Neural progenitor cell (in vitro differentiated cells): ENCODE data around the gene PAX7. TPM values are rescaled to one million over a fixed set of nuclear protein-coding genes. Genes with fewer than 3 reads are reported as not detected.
A peak's percentile ranks its signal among the peaks of the same experiment; 100 is the strongest.

Experiments
- DNase-seq: peaks from one replicate; pipeline ENCODE4 v3.0.0-alpha.2; 2016; ENCODE audit warnings: low spot score
- H2AFZ ChIP-seq: fragments of 200-600 bp; sonication (generic); replicated peaks from 2 replicates; pipeline ENCODE4 v1.6.1; 2016; ENCODE audit warnings: antibody characterized with exemption
- H3F3A ChIP-seq: fragments of 200-600 bp; sonication (generic); 2 replicates; pipeline ENCODE4 v1.6.1; 2016; ENCODE audit warnings: antibody characterized with exemption, low read depth
- H3K27ac ChIP-seq: fragments of 200-600 bp; sonication (generic); 2 replicates; pipeline ENCODE4 v1.5.1; 2016; ENCODE audit warnings: mild to moderate bottlenecking
- H3K27me3 ChIP-seq: fragments of 200-600 bp; sonication (generic); 2 replicates; pipeline ENCODE4 v1.6.1; 2016; ENCODE audit warnings: mild to moderate bottlenecking, moderate library complexity
- H3K36me3 ChIP-seq: fragments of 200-600 bp; sonication (generic); 2 replicates; pipeline ENCODE4 v1.5.1; 2016
- H3K4me1 ChIP-seq: fragments of 200-600 bp; sonication (generic); 2 replicates; pipeline ENCODE4 v1.6.1; 2016; ENCODE audit warnings: mixed run types
- H3K4me2 ChIP-seq: fragments of 200-600 bp; sonication (generic); 2 replicates; pipeline ENCODE4 v1.6.1; 2016
- H3K4me3 ChIP-seq: fragments of 200-600 bp; sonication (generic); 2 replicates; pipeline ENCODE4 v1.5.1; 2016
- H3K79me2 ChIP-seq: fragments of 200-600 bp; sonication (generic); 2 replicates; pipeline ENCODE4 v1.6.1; 2016; ENCODE audit warnings: low read depth
- H3K9ac ChIP-seq: fragments of 200-600 bp; sonication (generic); 2 replicates; pipeline ENCODE4 v1.6.1; 2016
- H3K9me3 ChIP-seq: fragments of 200-600 bp; sonication (generic); 2 replicates; pipeline ENCODE4 v1.5.1; 2016; ENCODE audit warnings: low read depth
- H4K20me1 ChIP-seq: fragments of 200-600 bp; sonication (generic); 2 replicates; pipeline ENCODE4 v1.6.1; 2016; ENCODE audit warnings: low read depth
- H3K27ac Mint-ChIP-seq: 3 replicates; pipeline ENCODE4 v1.8.0; 2021; ENCODE audit warnings: mixed read lengths
- H3K27me3 Mint-ChIP-seq: 2 replicates; pipeline ENCODE4 v1.8.0; 2022; ENCODE audit warnings: low read depth, mild to moderate bottlenecking, inconsistent platforms, moderate library complexity, mixed read lengths; ENCODE audit not compliant: insufficient read depth
- H3K36me3 Mint-ChIP-seq: 3 replicates; pipeline ENCODE4 v1.8.0; 2021; ENCODE audit warnings: mixed read lengths
- H3K4me1 Mint-ChIP-seq: 3 replicates; pipeline ENCODE4 v1.8.0; 2021; ENCODE audit warnings: mixed read lengths
- H3K4me3 Mint-ChIP-seq: 3 replicates; pipeline ENCODE4 v1.8.0; 2021; ENCODE audit warnings: mild to moderate bottlenecking, moderate library complexity, mixed read lengths
- H3K9me3 Mint-ChIP-seq: 3 replicates; pipeline ENCODE4 v1.8.0; 2020; ENCODE audit warnings: mixed read lengths
- EZH2 ChIP-seq: fragments of 200-600 bp; sonication (generic); IDR thresholded peaks from 2 replicates; pipeline ENCODE4 v1.6.1; 2017; ENCODE audit warnings: antibody characterized with exemption, mild to moderate bottlenecking, moderate library complexity
- EZH2phosphoT487 ChIP-seq: fragments of 200-600 bp; sonication (generic); IDR thresholded peaks from 2 replicates; pipeline ENCODE4 v1.6.1; 2017; ENCODE audit warnings: antibody characterized with exemption
- total RNA-seq: library from RNA; depleted of rRNA; stranded (reverse); fragments of >200 nt; gene quantifications from 2 replicates; pipeline ENCODE4 v1.2.3, GENCODE V29; 2015; ENCODE audit warnings: low replicate concordance
- TF ChIP-seq, protein P1 (sequence below): fragments of 200-600 bp; sonication (generic); IDR thresholded peaks from 2 replicates; pipeline ENCODE4 v1.5.1; 2017; ENCODE audit warnings: antibody characterized with exemption, mild to moderate bottlenecking

PAX7 gene
- total RNA-seq, 1 donor from 2014 or later: 0.06 TPM

- H3K4me3 Mint-ChIP-seq: no peak overlapping the region
- Histone ChIP-seq H3K9ac (no peak overlapping the region), H3K27me3 (peaks cover 100% of the 10 kb centered on the region), H3K4me1 (peaks cover 37% of the 10 kb centered on the region), H2AFZ (no peak overlapping the region), H3K36me3 (no peaks in the 10 kb centered on the region), H3K4me3 (no peak overlapping the region), H3K27ac (no peak overlapping the region), H3K4me2 (no peak overlapping the region), H3K79me2 (no peaks in the 10 kb centered on the region), H4K20me1 (peaks cover 78% of the 10 kb centered on the region), H3F3A (peaks cover 49% of the 10 kb centered on the region), H3K9me3 (no peaks in the 10 kb centered on the region)
- H3K9me3 Mint-ChIP-seq: no peaks in the 10 kb centered on the region
- H3K27ac Mint-ChIP-seq: no peak overlapping the region
- H3K27me3 Mint-ChIP-seq: peaks cover 11% of the 10 kb centered on the region
- H3K4me1 Mint-ChIP-seq: peaks cover 74% of the 10 kb centered on the region
- no peak for TF ChIP-seq EZH2
- TF ChIP-seq, protein P1, sequence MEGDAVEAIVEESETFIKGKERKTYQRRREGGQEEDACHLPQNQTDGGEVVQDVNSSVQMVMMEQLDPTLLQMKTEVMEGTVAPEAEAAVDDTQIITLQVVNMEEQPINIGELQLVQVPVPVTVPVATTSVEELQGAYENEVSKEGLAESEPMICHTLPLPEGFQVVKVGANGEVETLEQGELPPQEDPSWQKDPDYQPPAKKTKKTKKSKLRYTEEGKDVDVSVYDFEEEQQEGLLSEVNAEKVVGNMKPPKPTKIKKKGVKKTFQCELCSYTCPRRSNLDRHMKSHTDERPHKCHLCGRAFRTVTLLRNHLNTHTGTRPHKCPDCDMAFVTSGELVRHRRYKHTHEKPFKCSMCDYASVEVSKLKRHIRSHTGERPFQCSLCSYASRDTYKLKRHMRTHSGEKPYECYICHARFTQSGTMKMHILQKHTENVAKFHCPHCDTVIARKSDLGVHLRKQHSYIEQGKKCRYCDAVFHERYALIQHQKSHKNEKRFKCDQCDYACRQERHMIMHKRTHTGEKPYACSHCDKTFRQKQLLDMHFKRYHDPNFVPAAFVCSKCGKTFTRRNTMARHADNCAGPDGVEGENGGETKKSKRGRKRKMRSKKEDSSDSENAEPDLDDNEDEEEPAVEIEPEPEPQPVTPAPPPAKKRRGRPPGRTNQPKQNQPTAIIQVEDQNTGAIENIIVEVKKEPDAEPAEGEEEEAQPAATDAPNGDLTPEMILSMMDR: no peak
- no peak for TF ChIP-seq EZH2phosphoT487
- DNase-seq: no peak
- no peaks in the 10 kb centered on the region for H3K36me3 Mint-ChIP-seq
Observed at GRCh38 chr1:18658831-18659230, 28.2 kb downstream of the PAX7 start.

GRCh38 chr1:18661404-18662285, 31.0 kb downstream of the PAX7 start:
- H3K4me3 ChIP-seq: no peak overlapping the region
- Mint-ChIP-seq H3K4me1 (peaks cover 47% of the 10 kb centered on the region), H3K36me3 (no peaks in the 10 kb centered on the region), H3K27me3 (peaks cover 9% of the 10 kb centered on the region), H3K27ac (no peak overlapping the region), H3K9me3 (no peaks in the 10 kb centered on the region), H3K4me3 (peak overlapping the region; percentile 15)
- no peak overlapping the region for H3K9ac ChIP-seq
- peaks cover 100% of the 10 kb centered on the region for H3K27me3 ChIP-seq
- no peaks in the 10 kb centered on the region for H3K9me3 ChIP-seq
- peak overlapping the region; percentile 29 for H3K4me2 ChIP-seq
- no peak overlapping the region for H2AFZ ChIP-seq
- H3K79me2 ChIP-seq: no peaks in the 10 kb centered on the region
- H3F3A ChIP-seq: peaks cover 31% of the 10 kb centered on the region
- peaks cover 53% of the 10 kb centered on the region for H4K20me1 ChIP-seq
- TF ChIP-seq EZH2phosphoT487 (no peak), EZH2 (no peak)
- TF ChIP-seq, protein P1: no peak
- peaks cover 31% of the 10 kb centered on the region for H3K4me1 ChIP-seq
- H3K27ac ChIP-seq: no peak overlapping the region
- no peaks in the 10 kb centered on the region for H3K36me3 ChIP-seq
- DNase-seq: peak; percentile 73

- TF ChIP-seq, protein P1: no peak
- TF ChIP-seq EZH2phosphoT487: no peak
- no peak for TF ChIP-seq EZH2
- Histone ChIP-seq H3K4me1 (peaks cover 25% of the 10 kb centered on the region), H3K27me3 (peaks cover 100% of the 10 kb centered on the region), H3K4me2 (peak overlapping the region; percentile 29), H3K9me3 (no peaks in the 10 kb centered on the region), H3F3A (peaks cover 25% of the 10 kb centered on the region), H3K79me2 (no peaks in the 10 kb centered on the region), H4K20me1 (peaks cover 47% of the 10 kb centered on the region), H2AFZ (no peak overlapping the region), H3K27ac (no peak overlapping the region), H3K4me3 (no peak overlapping the region), H3K9ac (no peak overlapping the region), H3K36me3 (no peaks in the 10 kb centered on the region)
- Mint-ChIP-seq H3K27me3 (peaks cover 15% of the 10 kb centered on the region), H3K36me3 (no peaks in the 10 kb centered on the region), H3K9me3 (no peaks in the 10 kb centered on the region), H3K4me1 (peaks cover 41% of the 10 kb centered on the region), H3K4me3 (peak overlapping the region; percentile 15), H3K27ac (no peak overlapping the region)
- no peak for DNase-seq
Observed at GRCh38 chr1:18662286-18662639, 31.6 kb downstream of the PAX7 start.
